ENCODE data around the gene SIAH2.

SIAH2 gene

GRCh38 chr3:150763122-150763840, at the start of gene SIAH2:
Gene SIAH2 (minus strand): TSS chr3:150763169. CDS start chr3:150762849, 320 bp downstream.
- TF ChIP-seq CTCF (IDR thresholded peaks at IDR 0.05; ENCODE audit: low read depth, low read length, missing control alignments), result no peak
- DNase-seq (ENCODE audit: low read depth), result peak; percentile 58
- in situ Hi-C loops (cut with HindIII; ENCODE audit: low sequenced_read_pairs), result no loop called here
- peak within 1 kb of the TSS; percentile 65 for H3K4me3 ChIP-seq (ENCODE audit: low read depth, low read length)

GRCh38 chr3:150811984-150812383, 49.0 kb upstream of the SIAH2 start:
- no peak overlapping the region for H3K4me3 ChIP-seq (ENCODE audit: low read depth, low read length)
- TF ChIP-seq CTCF (IDR thresholded peaks at IDR 0.05; ENCODE audit: low read depth, low read length, missing control alignments), result no peak
- in situ Hi-C loops (cut with HindIII; ENCODE audit: low sequenced_read_pairs), result no loop called here
- no peak for DNase-seq (ENCODE audit: low read depth)

- no peak for DNase-seq (ENCODE audit: low read depth)
- TF ChIP-seq CTCF (IDR thresholded peaks at IDR 0.05; ENCODE audit: low read depth, low read length, missing control alignments), result no peak
- in situ Hi-C loops (cut with HindIII; ENCODE audit: low sequenced_read_pairs), result no loop called here
These were observed 47.7 kb upstream of the SIAH2 start for GRCh38 chr3:150810641-150811040.

GRCh38 chr3:150806185-150806835, 43.3 kb upstream of the SIAH2 start:
- no peak overlapping the region for H3K4me3 ChIP-seq (ENCODE audit: low read depth, low read length)
- no peak for DNase-seq (ENCODE audit: low read depth)
- in situ Hi-C loops (cut with HindIII; ENCODE audit: low sequenced_read_pairs), result no loop called here
- no peak for TF ChIP-seq CTCF (IDR thresholded peaks at IDR 0.05; ENCODE audit: low read depth, low read length, missing control alignments)

More at GRCh38 chr3:150810641-150811040, 47.7 kb upstream of the SIAH2 start:
- no peak overlapping the region for H3K4me3 ChIP-seq (ENCODE audit: low read depth, low read length)

GRCh38 chr3:150805354-150805753, 42.4 kb upstream of the SIAH2 start:
- in situ Hi-C loops (cut with HindIII; ENCODE audit: low sequenced_read_pairs), result no loop called here
- no peak for TF ChIP-seq CTCF (IDR thresholded peaks at IDR 0.05; ENCODE audit: low read depth, low read length, missing control alignments)
- DNase-seq (ENCODE audit: low read depth), result no peak
- no peak overlapping the region for H3K4me3 ChIP-seq (ENCODE audit: low read depth, low read length)

- in situ Hi-C loops (cut with HindIII; ENCODE audit: low sequenced_read_pairs), result no loop called here
These were observed 40.5 kb upstream of the SIAH2 start for GRCh38 chr3:150803440-150803985.

More at GRCh38 chr3:150803440-150803985, 40.5 kb upstream of the SIAH2 start:
- DNase-seq (ENCODE audit: low read depth), result no peak
- TF ChIP-seq CTCF (IDR thresholded peaks at IDR 0.05; ENCODE audit: low read depth, low read length, missing control alignments), result no peak
- no peak overlapping the region for H3K4me3 ChIP-seq (ENCODE audit: low read depth, low read length)
